A549 treated with CpdA at 1 μM for 4 hours (cell line): ENCODE data around the gene ST7L. TPM values are rescaled to one million over a fixed set of nuclear protein-coding genes. Genes with fewer than 3 reads are reported as not detected.

Experiments used
- total RNA-seq: library from RNA; stranded (reverse); fragments of 200-300 nt; extraction: Qiagen RNA extraction; gene quantifications from 5 replicates; pipeline ENCODE4 v1.2.3, GENCODE V29; 2022; ENCODE audit warnings: low read depth

ST7L gene, protein sequence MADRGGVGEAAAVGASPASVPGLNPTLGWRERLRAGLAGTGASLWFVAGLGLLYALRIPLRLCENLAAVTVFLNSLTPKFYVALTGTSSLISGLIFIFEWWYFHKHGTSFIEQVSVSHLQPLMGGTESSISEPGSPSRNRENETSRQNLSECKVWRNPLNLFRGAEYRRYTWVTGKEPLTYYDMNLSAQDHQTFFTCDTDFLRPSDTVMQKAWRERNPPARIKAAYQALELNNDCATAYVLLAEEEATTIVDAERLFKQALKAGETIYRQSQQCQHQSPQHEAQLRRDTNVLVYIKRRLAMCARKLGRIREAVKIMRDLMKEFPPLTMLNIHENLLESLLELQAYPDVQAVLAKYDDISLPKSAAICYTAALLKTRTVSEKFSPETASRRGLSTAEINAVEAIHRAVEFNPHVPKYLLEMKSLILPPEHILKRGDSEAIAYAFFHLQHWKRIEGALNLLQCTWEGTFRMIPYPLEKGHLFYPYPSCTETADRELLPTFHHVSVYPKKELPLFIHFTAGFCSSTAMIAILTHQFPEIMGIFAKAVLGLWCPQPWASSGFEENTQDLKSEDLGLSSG
- total RNA-seq = 9.4 to 12.9 TPM (median 10.9 TPM) in 5 replicates

DNA sequence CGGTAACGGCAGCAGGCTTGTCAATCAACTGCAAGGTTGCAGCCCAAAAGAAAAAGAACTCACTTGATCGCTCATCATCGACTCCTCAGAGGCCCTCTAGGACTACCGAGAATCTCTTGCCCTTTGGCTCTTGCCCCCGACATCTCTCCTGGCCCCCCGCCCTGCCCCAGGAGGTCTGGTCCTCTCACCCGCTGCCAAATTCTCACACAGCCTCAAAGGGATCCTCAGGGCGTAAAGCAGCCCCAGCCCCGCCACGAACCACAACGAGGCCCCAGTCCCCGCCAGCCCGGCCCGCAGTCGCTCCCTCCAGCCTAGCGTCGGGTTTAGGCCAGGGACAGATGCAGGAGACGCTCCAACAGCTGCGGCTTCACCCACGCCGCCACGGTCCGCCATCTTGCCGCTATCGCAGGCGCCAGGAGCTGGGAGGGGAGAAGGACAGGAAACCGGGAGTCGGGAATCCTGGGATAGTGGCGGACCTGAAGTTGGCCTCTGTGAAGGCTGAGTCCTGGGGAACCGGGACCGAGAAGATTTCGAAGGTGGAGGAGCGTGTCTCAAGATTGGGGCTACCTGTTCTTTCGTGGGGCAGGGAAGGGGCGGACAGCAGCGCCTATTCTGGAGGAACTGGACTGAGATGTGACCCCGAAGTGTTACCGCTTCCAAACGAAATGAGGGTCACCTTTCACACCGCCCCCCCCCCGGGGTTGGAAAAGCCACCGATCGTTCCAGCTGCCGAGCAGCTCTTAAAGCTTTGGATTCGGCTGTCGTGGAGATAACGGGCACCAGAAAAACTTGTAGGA, at the start of gene ST7L:
TSS of gene ST7L (minus strand) at position 421 of the 797 bp plus-strand sequence. CDS start at position 393, 28 bp downstream.

DNA sequence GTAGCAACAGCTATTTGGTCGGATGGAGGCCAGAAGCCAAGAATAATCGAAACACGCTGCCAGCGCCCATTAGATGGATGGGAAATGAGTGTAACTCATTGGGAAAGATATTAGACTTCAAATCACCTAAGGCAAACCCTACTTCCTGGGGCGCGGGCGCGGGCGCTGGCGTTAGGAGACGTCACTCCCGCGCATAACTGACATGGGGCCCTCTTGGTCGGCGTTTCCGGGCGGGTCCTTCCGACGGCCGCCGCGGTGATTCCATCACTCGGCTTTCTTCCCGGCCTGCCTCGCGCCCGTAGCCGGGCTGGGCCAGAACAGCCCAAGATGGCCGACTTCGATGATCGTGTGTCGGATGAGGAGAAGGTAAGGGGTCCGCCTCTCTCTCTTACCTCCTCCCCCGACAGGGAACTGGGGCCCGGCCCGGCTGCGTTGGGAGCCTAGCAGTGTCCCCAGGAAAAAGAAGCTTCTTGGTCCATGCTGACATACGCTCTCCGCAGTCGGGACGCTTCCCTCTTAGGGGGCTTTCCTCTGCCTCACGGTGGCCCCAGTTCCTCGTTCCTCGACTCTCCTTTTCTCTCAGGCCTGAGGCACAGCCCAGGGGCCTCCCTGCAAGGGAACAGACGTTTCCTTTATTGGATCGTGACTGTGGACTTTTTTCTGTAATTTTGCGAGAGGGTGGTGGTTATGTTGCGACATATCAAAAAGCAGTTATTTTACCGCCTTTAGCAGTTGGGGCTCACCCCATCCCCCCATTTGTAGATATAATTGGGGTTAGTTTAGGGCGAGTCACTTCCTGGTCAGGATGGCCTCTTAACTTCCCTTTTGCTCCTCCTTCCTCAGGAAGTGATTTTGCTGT, 806 bp upstream of the ST7L start, which contains the start of gene CAPZA1:
TSS of gene CAPZA1 (plus strand) at position 315 of the 859 bp plus-strand sequence. CDS start at position 328, 13 bp downstream.

DNA sequence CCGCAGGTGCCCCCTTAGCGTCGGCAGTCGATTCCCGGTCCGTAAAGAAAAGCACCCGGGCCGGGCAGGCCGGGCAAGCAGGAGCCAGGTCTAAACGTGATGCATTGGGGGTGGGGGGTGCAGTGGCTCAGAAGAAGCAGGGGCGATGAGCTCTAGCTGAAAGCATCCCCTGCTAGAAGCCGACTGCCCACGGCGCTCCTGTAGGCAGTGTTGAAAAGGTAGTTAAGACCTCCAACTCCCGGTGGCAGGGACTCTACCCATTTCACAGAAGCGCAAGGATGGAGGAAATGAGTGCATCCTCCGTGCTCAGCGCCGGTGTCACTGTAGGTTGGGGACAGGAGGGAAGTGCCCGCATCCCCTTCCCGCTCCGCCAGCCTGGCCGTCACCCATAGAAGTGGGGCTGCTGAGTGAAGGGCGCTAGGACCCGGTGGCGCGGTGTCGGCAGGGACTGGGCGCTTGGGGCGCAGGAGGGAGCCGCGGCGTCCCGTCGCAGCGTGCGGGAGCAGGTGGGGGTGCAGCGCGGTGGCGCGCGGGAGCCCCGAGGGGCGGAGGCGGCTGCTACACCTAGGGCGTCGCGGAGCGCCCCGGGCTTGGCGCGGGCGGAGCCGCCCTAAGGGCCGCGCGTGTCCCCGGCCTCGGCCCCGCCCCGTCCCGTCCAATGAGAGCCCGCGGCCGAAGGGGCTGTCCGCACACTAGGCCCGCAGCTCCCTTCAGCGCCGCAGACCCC, 110.5 kb downstream of the ST7L start, which contains the start of gene WNT2B:
TSS of gene WNT2B (plus strand) at position 688 of the 727 bp plus-strand sequence. CDS start 298 bp downstream, outside the sequence.

Other genes starting within 250 kb of the ST7L start
- gene CTTNBP2NL, start 222.9 kb downstream of the ST7L start, total RNA-seq = 6.3 to 9.7 TPM (median 7.6 TPM) in 5 replicates
- gene WNT2B, start 110.2 kb downstream of the ST7L start, total RNA-seq = 0.24 to 0.44 TPM (median 0.27 TPM) in 5 replicates
- gene CAPZA1, start 691 bp upstream of the ST7L start, total RNA-seq = 58.0 to 85.4 TPM (median 63.1 TPM) in 5 replicates
- gene MOV10, start 55.5 kb upstream of the ST7L start, total RNA-seq = 25.7 to 37.5 TPM (median 28.0 TPM) in 5 replicates
- 344 to 388 TPM (median 368 TPM) in 5 replicates for gene RHOC, start 88.0 kb upstream of the ST7L start, total RNA-seq
- 0.79 to 1.5 TPM (median 0.96 TPM) in 5 replicates for gene PPM1J, start 96.2 kb upstream of the ST7L start, total RNA-seq